IMR-90 (cell line): ENCODE data around the gene DHX38. TPM values are rescaled to one million over a fixed set of nuclear protein-coding genes. Genes with fewer than 3 reads are reported as not detected.
A peak's percentile ranks its signal among the peaks of the same experiment; 100 is the strongest.

Source experiments
- ATAC-seq: fragments of 200-7000 bp; cut with Tn5 transposase; 2 replicates; pipeline ENCODE4 v1.9.1; 2020; ENCODE audit warnings: low read depth, mild to moderate bottlenecking, moderate library complexity
- BruUV-seq: library from RNA; stranded (reverse); fragments of 400-500 nt; replicated peaks from 2 replicates; lab custom pipeline; 2021; lab: Mats Ljungman, UMichigan
- CTCF ChIA-PET: fragments of 300-600 bp; formaldehyde crosslinking; extraction: SDS; loops from one replicate; lab custom pipeline; 2021; ENCODE audit warnings: antibody characterized with exemption; lab: Yijun Ruan, JAX
- POLR2A ChIA-PET: fragments of 300-600 bp; sonication (Branson Sonifier 250); formaldehyde crosslinking; loops from one replicate; lab custom pipeline; 2022; ENCODE audit warnings: antibody characterized with exemption; ENCODE audit not compliant: unreplicated experiment; lab: Charles Lee
- DNase-seq: peaks from one replicate; pipeline ENCODE4 v3.0.0; 2013
- H2AFZ ChIP-seq: replicated peaks from 2 replicates; pipeline ENCODE3; 2013; ENCODE audit warnings: low read length, mild to moderate bottlenecking; ENCODE audit not compliant: poor library complexity
- H2AK5ac ChIP-seq: 2 replicates; pipeline ENCODE4 v1.6.1; 2013; ENCODE audit warnings: low read depth, low read length, inconsistent platforms
- H2AK9ac ChIP-seq: replicated peaks from 2 replicates; pipeline ENCODE3; 2013; ENCODE audit warnings: mild to moderate bottlenecking, low read depth, low read length, moderate library complexity; ENCODE audit not compliant: poor library complexity
- H2BK120ac ChIP-seq: 2 replicates; pipeline ENCODE4 v1.6.1; 2013; ENCODE audit warnings: low read depth, low read length, inconsistent platforms
- H2BK15ac ChIP-seq: 3 replicates; pipeline ENCODE4 v1.6.1; 2013; ENCODE audit warnings: low read depth, low read length, inconsistent platforms
- H2BK20ac ChIP-seq: 2 replicates; pipeline ENCODE4 v1.6.1; 2013; ENCODE audit warnings: low read depth, mild to moderate bottlenecking, inconsistent platforms, low read length, moderate library complexity
- H2BK5ac ChIP-seq: 2 replicates; pipeline ENCODE4 v1.6.1; 2013; ENCODE audit warnings: mild to moderate bottlenecking, low read depth, low read length, inconsistent platforms; ENCODE audit not compliant: poor library complexity, severe bottlenecking
- H3K14ac ChIP-seq: replicated peaks from 2 replicates; pipeline ENCODE4 v1.6.1; 2013; ENCODE audit warnings: low read depth, low read length, inconsistent platforms
- H3K18ac ChIP-seq: 2 replicates; pipeline ENCODE4 v1.6.1; 2013; ENCODE audit warnings: low read depth, low read length, control low read depth
- H3K23ac ChIP-seq: 2 replicates; pipeline ENCODE4 v1.6.1; 2013; ENCODE audit warnings: low read depth, low read length, inconsistent platforms
- H3K27ac ChIP-seq: 2 replicates; pipeline ENCODE4 v1.5.1; 2013; ENCODE audit warnings: mild to moderate bottlenecking, control low read depth, low read length; ENCODE audit not compliant: insufficient read depth
- H3K27me3 ChIP-seq: 2 replicates; pipeline ENCODE4 v1.6.1; 2013; ENCODE audit warnings: low read length; ENCODE audit not compliant: control insufficient read depth, insufficient read depth
- H3K36me3 ChIP-seq: 2 replicates; pipeline ENCODE4 v1.6.1; 2013; ENCODE audit warnings: low read length, mixed read lengths; ENCODE audit not compliant: control insufficient read depth, insufficient read depth
- H3K4ac ChIP-seq: 2 replicates; pipeline ENCODE4 v1.6.1; 2013; ENCODE audit warnings: low read depth, low read length, inconsistent platforms
- H3K4me1 ChIP-seq: 2 replicates; pipeline ENCODE4 v1.6.1; 2013; ENCODE audit warnings: low read length, mixed read lengths; ENCODE audit not compliant: control insufficient read depth, insufficient read depth
- H3K4me2 ChIP-seq: 2 replicates; pipeline ENCODE4 v1.6.1; 2013; ENCODE audit warnings: low read depth, mild to moderate bottlenecking, control low read depth, low read length, moderate library complexity
- H3K4me3 ChIP-seq: 2 replicates; pipeline ENCODE4 v1.5.1; 2013; ENCODE audit warnings: low read depth, mild to moderate bottlenecking, control low read depth, low read length, moderate library complexity; ENCODE audit not compliant: insufficient read depth
- H3K56ac ChIP-seq: 2 replicates; pipeline ENCODE4 v1.6.1; 2013; ENCODE audit warnings: low read length, inconsistent platforms; ENCODE audit not compliant: insufficient read depth; ENCODE audit errors: extremely low read depth
- H3K79me1 ChIP-seq, 2 experiments: 2 replicates each; pipeline ENCODE4 v1.6.1; 2013; ENCODE audit warnings: low read length in 2 of 2, inconsistent platforms in 1 of 2, low read depth in 1 of 2
- H3K9ac ChIP-seq: 2 replicates; pipeline ENCODE4 v1.6.1; 2013; ENCODE audit warnings: low read depth, low read length, control low read depth
- H3K9me1 ChIP-seq: 2 replicates; pipeline ENCODE4 v1.6.1; 2013; ENCODE audit warnings: low read length, inconsistent platforms; ENCODE audit not compliant: insufficient read depth
- H3K9me3 ChIP-seq: 2 replicates; pipeline ENCODE4 v1.6.1; 2013; ENCODE audit warnings: low read length; ENCODE audit not compliant: control insufficient read depth, insufficient read depth
- H4K20me1 ChIP-seq: 2 replicates; pipeline ENCODE4 v1.6.1; 2013; ENCODE audit warnings: low read length, inconsistent platforms; ENCODE audit not compliant: insufficient read depth
- H4K5ac ChIP-seq: 2 replicates; pipeline ENCODE4 v1.6.1; 2013; ENCODE audit warnings: mild to moderate bottlenecking, low read depth, low read length, control low read depth
- H4K8ac ChIP-seq, 2 experiments: 2 replicates each; pipeline ENCODE4 v1.6.1; 2013; ENCODE audit warnings: low read depth in 2 of 2, low read length in 2 of 2, control low read depth in 1 of 2, inconsistent platforms in 1 of 2
- H4K91ac ChIP-seq: 2 replicates; pipeline ENCODE4 v1.6.1; 2013; ENCODE audit warnings: low read depth, low read length, inconsistent platforms; ENCODE audit not compliant: insufficient read depth
- BHLHE40 ChIP-seq: fragments of 150-350 bp; IDR thresholded peaks from 2 replicates; pipeline ENCODE4 v1.6.1; 2016; ENCODE audit warnings: mild to moderate bottlenecking, low read depth, low read length
- CEBPB ChIP-seq: IDR thresholded peaks from 2 replicates; pipeline ENCODE4 v1.6.1; 2012; ENCODE audit warnings: low read depth, low read length, improper control_type of control experiment
- MAZ ChIP-seq: IDR thresholded peaks from 2 replicates; pipeline ENCODE4 v1.6.1; 2012; ENCODE audit warnings: low read depth, mild to moderate bottlenecking, low read length, improper control_type of control experiment, moderate library complexity, borderline replicate concordance
- POLR2A ChIP-seq: IDR thresholded peaks from 2 replicates; pipeline ENCODE4 v1.6.1; 2012; ENCODE audit warnings: mild to moderate bottlenecking, low read depth, low read length
- RCOR1 ChIP-seq: IDR thresholded peaks from 2 replicates; pipeline ENCODE4 v1.6.1; 2012; ENCODE audit warnings: mild to moderate bottlenecking, low read length, improper control_type of control experiment; ENCODE audit not compliant: insufficient replicate concordance
- RFX5 ChIP-seq: IDR thresholded peaks from 2 replicates; pipeline ENCODE4 v1.8.0; 2012; ENCODE audit warnings: low read depth, mild to moderate bottlenecking, low read length, moderate library complexity
- WGBS, 2 experiments: methylation state at CpG; one replicate each; pipeline versions ENCODE4 v1.1.5 to v1.1.7; 2013; ENCODE audit warnings: missing lambda C conversion rate in 2 of 2; ENCODE audit not compliant: insufficient read length in 1 of 2; ENCODE audit errors: extremely low coverage in 2 of 2; 5-methylcytosine and 5-hydroxymethylcytosine counted together
- dilution Hi-C: fragments of 300-500 bp; cut with HindIII; formaldehyde crosslinking; loops from one replicate; pipeline ENCODE4 v1.14.3; 2018; ENCODE audit warnings: low sequenced_read_pairs; ENCODE audit not compliant: unreplicated experiment
- in situ Hi-C: fragments of 300-500 bp; cut with MboI; formaldehyde crosslinking; loops from 3 replicates; pipeline ENCODE4 v1.14.3; 2019; ENCODE audit warnings: low sequenced_read_pairs, inconsistent platforms, mixed read lengths
- intact Hi-C: fragments of 100-400 bp; cut with micrococcal nuclease; formaldehyde crosslinking; loops from 2 replicates; pipeline ENCODE4 v1.10.0; 2022
- polyA plus RNA-seq, 3 experiments: library from polyadenylated mRNA; depleted of rRNA; stranded (reverse); fragments of >200 nt; gene quantifications; 2 replicates each; pipeline ENCODE4 v1.2.3, GENCODE V29; 2012; ENCODE audit warnings: low replicate concordance in 1 of 3
- total RNA-seq: library from RNA; depleted of rRNA; stranded (reverse); fragments of >200 nt; gene quantifications from 2 replicates; pipeline ENCODE4 v1.2.3, GENCODE V29; 2012

DHX38 gene
- total and polyA plus RNA-seq, 2 of the 4 experiments (the other 2 are of a cell fraction), result 45.4 to 49.6 TPM

- Histone ChIP-seq H3K4me2 (peak overlapping the region; percentile 90), H2BK5ac (peak overlapping the region; percentile 53), H3K18ac (no peak overlapping the region), H4K20me1 (no peaks in the 10 kb centered on the region; the same call in 1 of the 2 replicates), H2BK20ac (no peak overlapping the region), H3K4ac (peak overlapping the region; percentile 88), H2BK120ac (no peak overlapping the region), H3K79me1 (peaks cover 12 to 55% of the 10 kb centered on the region in 2 experiments), H3K4me3 (peak overlapping the region; percentile 96), H3K27me3 (no peaks in the 10 kb centered on the region), H2BK15ac (no peak overlapping the region), H3K9me1 (peaks cover 5% of the 10 kb centered on the region; the same call in 1 of the 2 replicates), H3K4me1 (0 out of 2 replicates have a peak, but pooled peaks cover 2% of the 10 kb centered on the region), H3K27ac (peak overlapping the region; percentile 80), H3K14ac (peak overlapping the region; percentile 84; the same call in 1 of the 2 replicates), H2AK9ac (peak overlapping the region; percentile 50), H4K8ac (peak overlapping the region; percentile 91 to 98), H3K36me3 (peaks cover 30% of the 10 kb centered on the region), H3K23ac (0 out of 2 replicates have a peak overlapping the region, but pooled peaks have one; percentile 25), H3K9ac (peak overlapping the region; percentile 99), H4K91ac (peak overlapping the region; percentile 69; the same call in 1 of the 2 replicates), H4K5ac (peak overlapping the region; percentile 94), H2AK5ac (peak overlapping the region; percentile 66; the same call in 1 of the 2 replicates), H2AFZ (peak overlapping the region; percentile 91), H3K9me3 (no peaks in the 10 kb centered on the region), H3K56ac (peak overlapping the region; percentile 75)
- BruUV-seq, result no TSS peak
- peak; percentile 6 for ATAC-seq
- dilution Hi-C loops, result no loop called here
- intact Hi-C loops, result loop anchor here (10.0 kb wide), 1 partner anchor 59 kb away; no protein-coding TSS in a partner anchor
- ChIA-PET CTCF (interaction anchor here (1.6 kb wide), 1 partner anchor 11 kb away, joined by 3 read pairs; no protein-coding TSS in a partner anchor), POLR2A (no interaction called here)
- no peak for DNase-seq
- TF ChIP-seq RFX5 (no peak), MAZ (no peak), RCOR1 (no peak), BHLHE40 (no peak), POLR2A (no peak; the same call in 1 of the 2 replicates), CEBPB (no peak)
- WGBS, 2 experiments, result 12% methylated on average over 2 of the region's 11 CpGs; no CpG with 5 or more reads in 1 of the 2 experiments
- in situ Hi-C loops, result no loop called here
Measured at GRCh38 chr16:72094266-72094610, 591 bp downstream of the DHX38 start.
